NCI-H2107 (cell line): Measurements from ENCODE around the gene CDCA5.
A peak's percentile ranks its signal among the peaks of the same experiment; 100 is the strongest.
"Not testable (repeated sequence)": the region's sequence is repeated elsewhere in the genome, so short reads cannot be mapped to it uniquely, and the experiment has no call there.

Experiments
- DNase-seq: peaks from one replicate; lab custom pipeline; 2025; lab: John Stamatoyannopoulos, UW

Gene CDCA5

DNA sequence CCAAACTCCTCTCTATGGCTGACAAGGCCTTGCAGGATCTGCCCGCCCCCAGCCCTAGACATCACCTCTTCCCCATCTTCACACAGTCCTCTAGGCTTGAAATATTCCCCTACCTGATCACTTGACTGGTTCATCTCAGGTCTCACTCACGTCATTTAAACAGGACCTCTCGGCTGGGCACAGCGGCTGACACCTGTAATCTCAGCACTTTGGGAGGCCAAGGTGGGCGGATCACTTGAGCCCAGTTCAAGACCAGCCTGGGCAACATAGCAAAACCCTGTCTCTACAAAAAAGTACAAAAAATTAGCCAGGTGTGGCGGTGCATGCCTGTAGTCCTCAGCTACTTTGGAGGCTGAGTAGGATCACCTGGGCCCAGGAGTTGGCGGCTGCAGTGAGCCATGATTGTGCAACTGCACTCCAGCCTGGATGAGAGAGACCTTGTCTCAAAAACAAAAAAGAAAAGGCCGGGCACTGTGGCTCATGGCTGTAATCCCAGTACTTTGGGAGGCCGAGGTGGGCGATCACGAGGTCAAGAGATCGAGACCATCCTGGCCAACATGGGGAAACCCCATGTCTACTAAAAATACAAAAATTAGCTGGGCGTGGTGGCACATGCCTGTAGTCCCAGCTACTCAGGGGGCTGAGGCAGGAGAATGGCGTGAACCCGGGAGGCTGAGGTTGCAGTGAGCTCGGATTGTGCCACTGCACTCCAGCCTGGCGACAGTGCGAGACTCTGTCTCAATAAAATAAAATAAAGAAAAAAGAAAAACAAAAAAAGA lies 35.2 kb upstream of the CDCA5 start:
- DNase-seq = not testable (repeated sequence)

DNA sequence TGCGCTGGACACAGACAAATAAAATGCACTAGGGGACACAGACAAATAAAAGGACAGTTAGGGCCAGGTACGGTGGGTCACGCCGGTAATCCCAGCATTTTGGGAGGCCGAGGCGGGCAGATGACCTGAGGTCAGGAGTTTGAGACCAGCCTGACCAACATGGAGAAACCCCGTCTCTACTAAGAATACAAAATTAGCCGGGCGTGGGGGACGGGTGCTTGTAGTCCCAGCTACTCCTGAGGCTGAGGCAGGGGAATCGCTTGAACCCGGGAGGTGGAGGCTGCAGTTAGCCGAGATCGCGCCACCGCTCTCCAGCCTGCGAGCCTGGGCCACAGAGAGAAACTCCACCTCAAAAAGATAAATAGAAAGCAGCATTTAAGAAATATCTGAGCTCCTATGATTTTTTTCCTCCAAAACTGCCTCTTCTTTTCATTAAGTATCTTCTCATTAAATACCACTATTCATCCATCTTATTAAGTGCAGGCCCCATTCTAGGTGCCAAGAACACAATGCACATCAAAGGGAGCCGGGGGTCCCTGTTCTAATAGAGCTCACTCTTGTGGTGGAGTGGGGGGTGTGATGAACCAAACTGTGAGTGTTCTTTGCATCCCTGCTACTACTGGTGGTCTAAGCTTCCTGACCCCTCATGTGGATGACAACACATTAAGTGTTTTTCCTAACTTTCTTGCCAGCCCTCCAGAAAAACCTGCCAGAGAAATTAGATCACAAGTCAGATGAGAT lies 34.4 kb upstream of the CDCA5 start:
- DNase-seq = no peak

DNA sequence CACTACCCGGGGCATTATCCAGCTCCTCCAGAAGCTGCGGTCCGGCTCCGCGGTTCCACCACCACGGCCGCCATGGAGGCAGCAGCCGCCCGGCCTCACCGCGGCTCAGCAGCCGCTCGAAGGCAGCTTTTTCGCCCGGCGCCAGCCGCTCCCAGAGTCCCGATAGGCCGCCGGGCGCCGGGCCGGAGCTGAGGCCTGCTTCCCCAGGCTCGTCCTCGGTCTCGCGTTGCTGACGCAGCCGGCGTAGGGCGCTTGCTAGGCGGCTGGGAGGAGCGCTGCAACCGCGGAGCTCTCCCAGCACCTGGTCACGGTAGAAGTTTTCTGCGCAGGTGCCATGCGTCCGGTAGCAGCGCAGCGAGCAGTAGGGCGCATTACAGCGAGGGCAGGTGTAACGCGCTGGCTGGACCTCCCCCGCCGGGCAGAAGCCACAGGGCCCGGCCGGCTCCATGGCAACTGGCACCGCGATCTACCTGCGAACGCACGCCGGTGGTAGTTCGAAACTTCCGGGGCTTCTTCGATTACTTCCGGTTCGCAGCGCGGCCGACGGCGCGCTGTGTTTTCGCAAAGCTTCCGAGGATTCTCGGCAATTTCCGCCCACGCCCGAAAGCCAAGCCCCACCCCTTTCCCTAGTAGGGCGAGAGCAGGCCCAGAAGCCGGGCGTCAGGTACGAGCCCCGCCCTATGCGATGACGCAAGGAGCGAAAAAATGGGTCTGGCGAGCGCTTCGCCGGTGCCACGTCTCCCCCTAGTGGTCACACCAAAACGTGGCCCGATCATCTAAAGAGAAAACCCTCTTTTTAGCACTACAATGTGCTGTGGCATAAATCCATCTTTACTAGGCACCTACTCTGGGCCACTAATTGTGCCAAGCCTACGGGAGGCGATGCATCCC lies 33.6 kb upstream of the CDCA5 start, which contains the start of gene ZNHIT2:
Gene ZNHIT2 (minus strand): TSS at position 496 of the 891 bp plus-strand sequence. CDS start 48 bp downstream, at position 448.
- DNase-seq = peak; percentile 99

DNA sequence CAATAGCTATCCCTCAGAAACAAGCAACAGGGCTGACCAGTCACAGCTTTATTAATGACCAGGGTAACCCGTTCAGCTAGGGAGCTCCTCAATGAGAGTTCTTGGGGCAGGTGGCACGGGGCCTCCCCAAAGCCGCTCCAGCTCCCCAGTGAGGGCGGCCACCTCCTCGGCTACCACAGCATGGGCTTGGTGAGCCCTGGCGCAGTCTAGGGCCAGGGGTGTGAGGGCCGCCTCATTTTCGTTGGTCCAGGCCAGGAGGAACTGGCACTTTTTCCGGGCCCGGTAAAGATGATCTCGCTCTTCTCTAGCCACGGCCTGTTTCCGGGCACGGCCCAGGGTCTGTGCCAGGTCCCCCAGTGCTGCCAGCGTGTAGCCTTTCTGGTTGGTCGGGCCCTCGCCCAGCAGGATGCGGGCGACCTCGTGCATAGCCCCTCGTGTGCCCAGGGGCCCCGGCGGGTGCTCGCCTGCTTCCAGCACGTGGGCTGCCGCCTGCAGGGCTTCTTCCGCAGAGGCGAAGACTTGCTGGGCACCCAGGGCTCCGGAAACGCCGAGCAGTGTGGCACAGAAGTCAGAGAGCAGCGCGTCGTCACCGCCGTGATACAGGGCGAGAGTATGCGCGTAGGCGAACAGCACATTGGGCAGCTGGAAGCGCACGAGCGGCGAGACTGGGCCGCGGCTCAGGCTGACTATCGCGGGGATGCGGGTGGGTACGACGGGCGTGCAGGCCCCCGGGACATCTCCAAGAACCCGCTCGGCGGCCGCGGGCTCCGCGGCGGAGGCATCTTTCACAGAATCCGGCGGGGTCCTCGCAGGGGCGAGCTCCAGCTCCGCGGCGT lies 32.7 kb upstream of the CDCA5 start:
- DNase-seq = no peak

- no peak for DNase-seq
Measured at GRCh38 chr11:65115361-65116082, 31.7 kb upstream of the CDCA5 start.

DNA sequence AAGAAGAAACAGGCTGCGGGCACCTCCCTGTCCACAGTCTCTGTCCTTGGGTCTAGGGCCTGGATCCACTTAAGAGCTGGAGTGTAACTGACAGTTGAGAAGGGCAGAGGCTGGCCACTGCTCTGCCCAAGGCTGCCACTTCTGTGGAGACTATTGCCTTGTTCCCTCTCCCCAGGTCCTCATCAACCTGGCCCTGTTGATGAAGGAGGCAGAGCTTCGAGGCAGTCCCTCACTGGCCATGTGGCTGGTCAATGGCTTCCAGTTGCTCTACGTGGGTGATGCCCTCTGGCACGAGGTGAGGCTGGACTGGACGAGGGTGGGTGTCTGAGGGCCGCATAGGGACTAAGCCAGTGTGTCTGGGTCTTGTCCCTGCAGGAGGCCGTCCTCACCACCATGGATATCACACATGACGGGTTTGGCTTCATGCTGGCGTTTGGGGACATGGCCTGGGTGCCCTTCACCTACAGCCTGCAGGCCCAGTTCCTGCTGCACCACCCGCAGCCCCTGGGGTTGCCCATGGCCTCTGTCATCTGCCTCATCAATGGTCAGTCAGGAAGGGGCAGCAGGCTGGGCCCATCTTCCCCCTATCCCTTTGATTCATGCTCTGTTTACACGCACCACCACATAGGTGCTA lies 30.8 kb upstream of the CDCA5 start:
- no peak for DNase-seq

DNA sequence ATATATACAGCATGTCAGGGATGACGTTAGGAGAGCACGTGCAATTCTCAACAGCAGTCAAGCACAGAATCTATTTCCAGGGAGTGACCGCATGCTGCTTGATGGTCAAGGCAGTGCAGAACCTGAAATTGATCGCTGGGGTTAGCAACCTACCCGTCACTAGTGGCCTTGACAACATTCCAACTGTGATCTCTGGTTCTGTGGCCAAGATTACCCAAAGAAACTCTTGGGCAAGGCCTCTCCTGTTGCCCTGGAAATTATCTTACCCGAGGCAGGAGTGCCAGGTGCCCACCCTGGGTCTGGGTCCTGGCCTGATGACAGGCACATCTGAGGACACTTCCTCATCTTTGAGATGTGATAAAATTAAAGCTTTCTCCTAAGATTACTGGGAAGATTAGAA lies 30.0 kb upstream of the CDCA5 start:
- no peak for DNase-seq

DNA sequence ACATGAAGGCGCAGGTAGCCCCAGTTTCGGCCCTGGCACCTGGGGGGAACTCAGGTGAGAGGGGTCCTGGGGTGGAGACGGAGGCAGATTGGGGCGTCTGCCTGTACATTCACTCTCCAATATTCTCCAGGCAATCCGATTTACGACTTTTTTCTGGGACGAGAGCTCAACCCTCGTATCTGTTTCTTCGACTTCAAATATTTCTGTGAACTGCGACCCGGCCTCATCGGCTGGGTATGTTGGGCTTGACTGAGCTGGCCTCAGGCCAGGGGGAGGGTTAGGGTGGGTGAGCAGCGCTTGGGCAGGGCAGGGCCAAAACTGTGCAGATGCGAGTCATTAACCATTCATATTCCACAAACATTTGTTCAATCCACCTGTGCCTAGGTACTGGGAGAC lies 29.5 kb upstream of the CDCA5 start:
- DNase-seq = no peak

DNA sequence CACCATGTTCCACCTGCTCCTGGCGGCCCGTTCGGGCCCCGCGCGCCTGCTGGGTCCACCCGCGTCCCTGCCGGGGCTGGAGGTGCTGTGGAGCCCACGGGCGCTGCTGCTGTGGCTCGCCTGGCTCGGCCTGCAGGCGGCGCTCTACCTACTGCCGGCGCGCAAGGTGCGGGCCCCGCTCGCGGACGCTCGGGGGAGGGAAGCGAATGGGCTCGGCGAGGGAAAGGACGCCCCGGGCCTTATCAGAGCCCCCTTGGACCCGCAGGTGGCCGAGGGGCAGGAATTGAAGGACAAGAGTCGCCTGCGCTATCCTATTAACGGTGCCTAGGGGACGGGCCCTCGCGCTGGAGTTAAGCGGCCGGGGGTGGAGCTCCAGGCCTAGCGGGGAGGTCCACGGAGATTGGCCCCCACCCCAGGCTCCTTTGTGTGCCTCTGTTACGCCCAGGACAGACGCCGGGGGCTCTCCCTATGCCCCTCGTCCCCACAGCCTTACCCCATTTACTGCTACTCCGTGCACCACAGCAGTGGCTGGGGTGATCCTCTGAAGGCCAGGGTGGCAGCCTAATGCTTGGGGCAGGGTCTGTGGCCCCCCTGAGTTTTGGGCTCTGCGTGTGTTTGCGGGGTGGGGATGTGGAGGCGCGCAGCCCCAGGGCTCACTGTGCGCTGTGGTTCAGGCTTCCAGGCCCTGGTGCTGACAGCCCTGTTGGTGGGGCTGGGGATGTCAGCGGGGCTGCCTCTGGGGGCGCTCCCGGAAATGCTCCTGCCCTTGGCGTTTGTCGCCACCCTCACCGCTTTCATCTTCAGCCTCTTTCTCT lies 28.9 kb upstream of the CDCA5 start:
- DNase-seq = peak; percentile 48

DNA sequence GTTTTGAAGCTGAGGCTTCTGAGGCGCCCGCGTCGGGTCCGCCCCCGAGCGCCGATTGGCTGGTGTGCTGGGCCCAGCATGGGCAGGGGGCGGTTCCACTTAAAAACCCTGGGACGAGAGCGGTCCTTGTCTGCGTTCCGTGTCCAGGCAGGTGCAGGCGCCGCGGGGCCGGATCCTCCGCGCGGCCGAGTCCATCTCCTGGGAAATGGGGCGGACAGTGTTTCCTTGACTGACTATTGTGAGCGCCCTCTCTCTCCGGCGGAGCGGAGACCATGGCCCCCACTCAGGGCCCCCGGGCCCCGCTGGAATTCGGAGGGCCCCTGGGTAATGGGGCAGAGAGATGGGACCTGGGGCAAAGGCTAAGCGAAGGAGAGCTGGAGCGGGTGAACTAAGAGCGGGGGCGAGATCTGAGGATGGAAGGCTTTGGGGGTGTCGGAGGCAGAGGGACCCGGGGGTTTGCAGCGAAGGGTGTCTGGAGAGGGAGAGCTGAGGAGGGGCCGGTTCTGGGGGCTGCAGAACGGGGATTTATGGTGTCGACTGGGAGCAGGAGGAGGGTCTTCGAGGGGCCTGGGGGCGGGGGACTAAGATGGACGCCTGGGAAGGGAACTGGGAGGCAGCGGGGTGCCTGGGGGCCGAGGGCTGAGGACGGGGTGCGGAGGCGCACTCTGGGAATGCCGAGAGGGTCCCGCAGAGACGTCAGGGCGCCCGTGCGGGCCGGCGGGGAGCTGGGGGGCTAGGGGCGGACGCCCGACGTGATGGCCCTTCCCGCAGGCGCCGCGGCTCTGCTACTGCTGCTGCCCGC lies 28.1 kb upstream of the CDCA5 start, which contains the start of gene TM7SF2:
Gene TM7SF2 (plus strand): TSS at position 129 of the 802 bp plus-strand sequence. CDS start 144 bp downstream, at position 273.
- peak; percentile 92 for DNase-seq

- no peak for DNase-seq
Measured at GRCh38 chr11:65111159-65111743, 27.4 kb upstream of the CDCA5 start.

- DNase-seq = peak; percentile 66
Measured at GRCh38 chr11:65110354-65110861, 26.6 kb upstream of the CDCA5 start.

DNA sequence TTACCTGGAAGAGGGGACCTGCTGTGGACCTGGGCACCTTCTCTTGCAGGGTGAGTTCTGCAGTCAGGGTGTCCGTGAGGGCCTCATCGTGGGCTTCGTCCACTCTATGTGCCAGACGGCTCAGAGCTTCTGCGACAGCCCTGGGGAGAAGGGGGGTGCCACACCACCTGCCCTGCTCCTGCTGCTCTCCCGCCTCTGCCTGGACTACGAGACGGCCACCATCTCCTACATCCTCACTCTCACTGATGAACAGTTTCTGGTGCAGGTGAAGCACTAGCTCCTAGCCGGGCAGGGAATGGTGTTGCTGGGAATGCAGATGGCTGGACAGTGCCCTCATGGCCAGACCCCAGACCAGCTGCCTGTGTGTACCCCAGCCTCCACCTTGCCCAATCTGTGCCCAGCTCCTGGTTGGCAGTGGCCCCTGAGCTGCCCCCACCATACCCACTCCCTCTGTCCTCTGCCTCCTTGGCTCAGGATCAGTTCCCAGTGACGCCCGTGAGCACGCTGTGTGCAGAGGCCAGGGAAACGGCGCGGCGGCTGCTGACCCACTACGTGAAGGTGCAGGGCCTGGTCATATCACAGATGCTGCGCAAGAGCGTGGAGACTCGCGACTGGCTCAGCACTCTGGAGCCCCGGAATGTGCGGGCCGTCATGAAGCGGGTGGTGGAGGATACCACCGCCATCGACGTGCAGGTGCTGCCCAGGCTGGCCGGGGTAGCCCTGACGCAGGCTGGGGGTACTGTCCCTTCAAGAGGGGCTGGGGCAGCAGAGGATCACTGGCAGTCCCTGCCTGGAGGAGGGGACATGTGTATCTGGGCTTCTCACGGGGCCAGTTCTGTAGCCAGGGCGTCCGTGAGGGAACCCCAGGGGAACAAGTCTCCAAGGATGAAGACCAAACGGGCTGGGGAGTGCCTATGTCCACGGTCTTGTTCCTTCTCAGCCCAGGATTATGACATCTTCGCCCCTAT lies 25.7 kb upstream of the CDCA5 start:
- no peak for DNase-seq

DNA sequence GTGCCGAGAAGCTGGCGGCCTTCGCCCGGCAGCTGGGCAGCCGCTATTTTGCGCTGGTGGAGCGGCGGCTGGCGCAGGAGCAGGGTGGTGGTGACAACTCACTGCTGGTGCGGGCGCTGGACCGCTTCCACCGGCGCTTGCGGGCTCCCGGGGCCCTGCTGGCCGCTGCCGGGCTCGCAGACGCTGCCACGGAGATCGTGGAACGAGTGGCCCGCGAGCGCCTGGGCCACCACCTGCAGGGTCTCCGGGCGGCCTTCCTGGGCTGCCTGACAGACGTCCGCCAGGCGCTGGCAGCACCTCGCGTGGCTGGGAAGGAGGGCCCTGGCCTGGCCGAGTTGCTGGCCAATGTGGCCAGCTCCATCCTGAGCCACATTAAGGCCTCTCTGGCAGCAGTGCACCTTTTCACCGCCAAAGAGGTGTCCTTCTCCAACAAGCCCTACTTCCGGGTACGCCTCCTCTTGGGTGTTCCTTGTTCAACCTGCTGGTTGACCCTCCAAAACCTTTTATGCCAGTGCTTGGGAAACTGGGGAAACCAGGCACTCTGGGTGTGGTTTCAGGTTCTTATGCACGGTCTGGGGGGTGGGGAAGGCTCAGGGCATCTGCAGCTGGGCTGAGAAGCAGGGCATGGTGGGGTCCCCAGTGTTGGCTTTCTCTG lies 24.8 kb upstream of the CDCA5 start:
- no peak for DNase-seq

- DNase-seq = no peak
Measured at GRCh38 chr11:65107751-65108468, 24.1 kb upstream of the CDCA5 start.
